Endothelial cell of umbilical vein (primary cell): Measurements from ENCODE around the gene TMPRSS7. TPM values are rescaled to one million over a fixed set of nuclear protein-coding genes. Genes with fewer than 3 reads are reported as not detected.

ENCODE experiments used
- BruUV-seq: library from RNA; stranded (reverse); fragments of 400-500 nt; replicated peaks from 2 replicates; lab custom pipeline; 2021; lab: Mats Ljungman, UMichigan
- CTCF ChIA-PET: fragments of 300-600, 350-600 bp; sonication (Branson Sonifier 250); formaldehyde crosslinking; loops from one replicate; lab custom pipeline; 2021; ENCODE audit warnings: antibody characterized with exemption, inconsistent platforms; lab: Charles Lee
- POLR2A ChIA-PET: fragments of 300-600, 350-600 bp; sonication (Branson Sonifier 250); formaldehyde crosslinking; loops from one replicate; lab custom pipeline; 2021; ENCODE audit warnings: antibody characterized with exemption, inconsistent platforms; lab: Charles Lee
- DNase-seq: peaks from one replicate; pipeline ENCODE4 v3.0.0-alpha.2; 2011; ENCODE audit warnings: low read depth, low spot score
- FAIRE-seq: peaks from 2 replicates; lab custom pipeline; 2011; peaks lifted over from hg19 to GRCh38; lab: Jason Lieb, UNC
- H2AFZ ChIP-seq: 2 replicates; pipeline ENCODE4 v1.6.0; 2012; ENCODE audit warnings: low read depth, low read length, control low read depth, inconsistent platforms
- H3K27ac ChIP-seq: 2 replicates; pipeline ENCODE4 v1.5.1; 2011; ENCODE audit warnings: low read depth, mild to moderate bottlenecking, control low read depth, low read length, moderate library complexity; ENCODE audit not compliant: insufficient read depth
- H3K27me3 ChIP-seq, 2 experiments: 2 replicates each; pipeline versions ENCODE4 v1.6.0 to v1.6.1; 2011; ENCODE audit warnings: low read length in 2 of 2, mixed read lengths in 1 of 2; ENCODE audit not compliant: control insufficient read depth in 2 of 2, insufficient read depth in 2 of 2
- H3K36me3 ChIP-seq, 2 experiments: 2 replicates in 1 of 2; 3 replicates in 1 of 2; pipeline ENCODE4 v1.5.1; 2011; ENCODE audit warnings: low read length in 2 of 2, mild to moderate bottlenecking in 1 of 2, moderate library complexity in 1 of 2; ENCODE audit not compliant: control insufficient read depth in 2 of 2, insufficient read depth in 2 of 2; ENCODE audit errors: extremely low read depth in 1 of 2
- H3K4me1 ChIP-seq: 3 replicates; pipeline ENCODE4 v1.5.1; 2011; ENCODE audit warnings: mild to moderate bottlenecking, low read length; ENCODE audit not compliant: control insufficient read depth, insufficient read depth; ENCODE audit errors: extremely low read depth
- H3K4me2 ChIP-seq: 2 replicates; pipeline ENCODE4 v1.6.1; 2011; ENCODE audit warnings: low read length, control low read depth, mixed read lengths; ENCODE audit not compliant: insufficient read depth
- H3K4me3 ChIP-seq, 3 experiments: fragments of 200-600 bp in 1 of 3; sonication (generic), shearing (Covaris generic) in 1 of 3; replicated peaks in 1 of 3; 2 replicates each; pipeline ENCODE4 v1.5.1; 2011 to 2016; ENCODE audit warnings: control low read depth in 3 of 3, low read length in 3 of 3, mild to moderate bottlenecking in 2 of 3, inconsistent platforms in 1 of 3, low read depth in 1 of 3, moderate library complexity in 1 of 3; ENCODE audit not compliant: insufficient read depth in 1 of 3
- H3K79me2 ChIP-seq: 2 replicates; pipeline ENCODE4 v1.6.0; 2012; ENCODE audit warnings: low read length, inconsistent platforms; ENCODE audit not compliant: control insufficient read depth, insufficient read depth
- H3K9ac ChIP-seq: replicated peaks from 2 replicates; pipeline ENCODE3; 2011; ENCODE audit warnings: low read length, control low read depth; ENCODE audit not compliant: insufficient read depth; ENCODE audit errors: extremely low read depth
- H3K9me1 ChIP-seq: replicated peaks from 3 replicates; pipeline ENCODE4 v1.6.0; 2011; ENCODE audit warnings: mild to moderate bottlenecking, low read length; ENCODE audit not compliant: control insufficient read depth, insufficient read depth; ENCODE audit errors: extremely low read depth
- H3K9me3 ChIP-seq: replicated peaks from 2 replicates; pipeline ENCODE4 v1.5.1; 2012; ENCODE audit warnings: low read length, inconsistent platforms; ENCODE audit not compliant: control insufficient read depth, insufficient read depth
- H4K20me1 ChIP-seq: replicated peaks from 2 replicates; pipeline ENCODE3; 2011; ENCODE audit warnings: mild to moderate bottlenecking, low read length; ENCODE audit not compliant: control insufficient read depth, insufficient read depth; ENCODE audit errors: extremely low read depth
- GATA2 ChIP-seq: IDR thresholded peaks from 2 replicates; pipeline ENCODE4 v1.7.0; 2011; ENCODE audit warnings: low read depth, mild to moderate bottlenecking, moderate library complexity, mixed read lengths, low read length; ENCODE audit not compliant: insufficient read length, insufficient read depth
- JUN ChIP-seq: IDR thresholded peaks from 2 replicates; pipeline ENCODE4 v1.6.1; 2011; ENCODE audit warnings: borderline replicate concordance, low read depth; ENCODE audit not compliant: insufficient read length, insufficient read depth
- MYC ChIP-seq: IDR thresholded peaks from one replicate; pipeline ENCODE4 v1.6.1; 2011; ENCODE audit warnings: mild to moderate bottlenecking, low read depth, low read length
- POLR2A ChIP-seq: IDR thresholded peaks from 2 replicates; pipeline ENCODE4 v1.6.1; 2012; ENCODE audit warnings: low read depth, mild to moderate bottlenecking, control low read depth, low read length
- POLR2AphosphoS5 ChIP-seq: IDR thresholded peaks from 2 replicates; pipeline ENCODE4 v1.6.1; 2012; ENCODE audit warnings: low read depth, mild to moderate bottlenecking, control low read depth, low read length, moderate library complexity; ENCODE audit not compliant: insufficient read depth
- dilution Hi-C: fragments of 300-500 bp; cut with MboI; formaldehyde crosslinking; loops from one replicate; pipeline ENCODE4 v1.15.0; 2019; ENCODE audit warnings: low sequenced_read_pairs; ENCODE audit not compliant: extremely low pct_ligation_motif_present
- intact Hi-C: fragments of 100-400 bp; cut with micrococcal nuclease; formaldehyde crosslinking; loops from one replicate; pipeline ENCODE4 v1.10.0; 2022
- polyA plus RNA-seq, 4 experiments: library from polyadenylated mRNA; depleted of rRNA in 3 of 4; stranded (reverse) in 3 of 4; unstranded in 1 of 4; fragments of >200 nt; gene quantifications; 2 replicates each; pipeline versions ENCODE4 v1.2.1 to v1.2.3, GENCODE V29; 2011 to 2012; ENCODE audit warnings: missing spikeins in 1 of 4
- total RNA-seq: library from RNA; stranded (reverse); gene quantifications from 2 replicates; pipeline ENCODE4 v1.2.3, GENCODE V29; 2021
- TF ChIP-seq, protein P1 (sequence below), 2 donors: IDR thresholded peaks; 1 replicate in 1 of 2; 2 replicates in 1 of 2; pipeline ENCODE4 v1.5.1; 2011; ENCODE audit warnings: low read length in 2 of 2, mild to moderate bottlenecking in 2 of 2, moderate library complexity in 2 of 2, control low read depth in 1 of 2, inconsistent platforms in 1 of 2, low read depth in 1 of 2; ENCODE audit not compliant: insufficient read depth in 1 of 2; ENCODE audit errors: extremely low read depth in 1 of 2

TMPRSS7 gene
- total and polyA plus RNA-seq, 2 donors (not counting 3 experiments of a cell fraction or from before 2014, with no cell fraction given) = not detected

DNA sequence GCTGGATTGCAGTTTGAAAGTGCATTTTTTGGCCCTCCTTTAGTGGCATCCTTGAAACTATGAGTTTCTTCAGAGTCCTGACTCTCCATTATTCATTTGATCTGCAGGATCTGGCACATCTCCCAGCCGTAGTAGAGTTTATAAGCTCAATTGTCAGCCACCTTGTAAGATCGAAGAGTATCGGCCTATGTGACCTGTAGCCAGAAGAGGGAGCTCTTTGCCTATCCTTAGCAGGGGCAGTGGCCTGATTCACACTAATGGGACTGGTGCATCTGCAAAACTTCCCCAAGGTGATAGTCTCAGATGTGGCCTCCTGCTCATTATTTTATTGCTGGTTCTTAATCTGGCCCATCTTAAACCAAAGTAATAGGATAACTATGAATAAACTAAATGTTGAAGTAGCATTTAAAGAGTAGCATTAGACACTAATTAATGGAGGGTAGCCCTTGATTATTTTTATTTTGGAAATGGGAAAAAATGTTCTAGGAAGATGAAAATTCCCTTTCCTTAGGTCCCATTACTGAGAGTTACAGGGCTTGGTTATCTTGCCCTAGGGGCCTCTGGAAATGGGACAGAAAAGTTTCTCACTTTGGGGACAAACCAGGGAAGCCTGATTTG lies 77.4 kb downstream of the TMPRSS7 start:
- H3K9me1 ChIP-seq = no peaks in the 10 kb centered on the region
- no peaks in the 10 kb centered on the region for H4K20me1 ChIP-seq
- H3K36me3 ChIP-seq = no peaks in the 10 kb centered on the region
- no peak overlapping the region for H3K4me2 ChIP-seq
- BruUV-seq = no TSS peak
- dilution Hi-C loops (no loop called here), intact Hi-C loops (loop anchor here (1.0 to 10.0 kb wide), 5 partner anchors 180 to 420 kb away; partner anchors contain the start of gene SLC9C1)
- no peak overlapping the region for H2AFZ ChIP-seq
- DNase-seq = peak; percentile 59
- CTCF ChIA-PET = interaction anchor here (0.6 to 2.1 kb wide), 79 partner anchors 10 to 924 kb away, joined by 3 to 34 read pairs (median 5); partner anchors contain the start of genes ABHD10, ATG3, C3orf52 and CD200
- peak; percentile 94 for FAIRE-seq
- no peaks in the 10 kb centered on the region for H3K79me2 ChIP-seq
- no peak overlapping the region for H3K27ac ChIP-seq
- peaks cover 7% of the 10 kb centered on the region for H3K4me1 ChIP-seq
- H3K4me3 ChIP-seq = no peak overlapping the region
- H3K9me3 ChIP-seq = no peaks in the 10 kb centered on the region
- no peak overlapping the region for H3K9ac ChIP-seq
- TF ChIP-seq JUN (no peak), POLR2AphosphoS5 (no peak), GATA2 (no peak), POLR2A (no peak), MYC (no peak)
- TF ChIP-seq, protein P1, sequence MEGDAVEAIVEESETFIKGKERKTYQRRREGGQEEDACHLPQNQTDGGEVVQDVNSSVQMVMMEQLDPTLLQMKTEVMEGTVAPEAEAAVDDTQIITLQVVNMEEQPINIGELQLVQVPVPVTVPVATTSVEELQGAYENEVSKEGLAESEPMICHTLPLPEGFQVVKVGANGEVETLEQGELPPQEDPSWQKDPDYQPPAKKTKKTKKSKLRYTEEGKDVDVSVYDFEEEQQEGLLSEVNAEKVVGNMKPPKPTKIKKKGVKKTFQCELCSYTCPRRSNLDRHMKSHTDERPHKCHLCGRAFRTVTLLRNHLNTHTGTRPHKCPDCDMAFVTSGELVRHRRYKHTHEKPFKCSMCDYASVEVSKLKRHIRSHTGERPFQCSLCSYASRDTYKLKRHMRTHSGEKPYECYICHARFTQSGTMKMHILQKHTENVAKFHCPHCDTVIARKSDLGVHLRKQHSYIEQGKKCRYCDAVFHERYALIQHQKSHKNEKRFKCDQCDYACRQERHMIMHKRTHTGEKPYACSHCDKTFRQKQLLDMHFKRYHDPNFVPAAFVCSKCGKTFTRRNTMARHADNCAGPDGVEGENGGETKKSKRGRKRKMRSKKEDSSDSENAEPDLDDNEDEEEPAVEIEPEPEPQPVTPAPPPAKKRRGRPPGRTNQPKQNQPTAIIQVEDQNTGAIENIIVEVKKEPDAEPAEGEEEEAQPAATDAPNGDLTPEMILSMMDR (IDR thresholded peaks at IDR 0.05; ENCODE audit: extremely low read depth in 1 of 2, insufficient read depth in 1 of 2, low read depth in 1 of 2, low read length in 2 of 2) = peak; percentile 70 to 79
- no peaks in the 10 kb centered on the region for H3K27me3 ChIP-seq
- POLR2A ChIA-PET = interaction anchor here (0.6 kb wide), 1 partner anchor 222 kb away, joined by 3 read pairs; no protein-coding TSS in a partner anchor
